ENCODE data around the gene MYL9.
"Not testable (repeated sequence)": the region's sequence is repeated elsewhere in the genome, so short reads cannot be mapped to it uniquely, and the experiment has no call there.

MYL9 gene

DNA sequence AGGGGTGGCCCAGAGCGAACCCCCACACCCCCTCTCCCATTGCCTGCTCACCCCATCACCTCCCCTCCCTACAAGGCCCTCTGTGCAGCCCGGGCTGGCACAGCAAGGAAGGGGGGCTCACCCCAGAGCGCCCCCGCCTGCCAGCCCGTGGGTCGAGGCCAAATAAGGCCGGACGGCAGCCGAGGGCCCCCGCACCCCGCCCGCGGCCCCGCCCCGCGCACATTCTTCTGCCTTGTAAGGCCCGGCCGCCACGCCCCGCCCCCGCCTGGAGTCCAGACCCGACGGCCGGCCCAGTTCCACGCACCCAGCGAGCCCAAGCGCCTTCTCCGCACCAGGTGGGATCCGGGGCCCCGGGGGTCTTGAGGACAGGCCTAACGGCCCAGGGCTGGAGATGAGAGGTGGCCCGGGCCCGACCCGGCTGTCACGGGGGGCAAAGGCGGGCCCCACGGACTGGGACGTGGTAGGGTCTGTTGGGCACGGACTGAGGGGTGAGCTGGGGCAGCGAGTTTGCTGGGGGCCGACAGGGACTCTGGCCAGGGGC lies at the start of gene MYL9:
Gene MYL9, plus strand, starts transcription at position 293 of the 541 bp plus-strand sequence. CDS start 3,366 bp downstream, outside the sequence.
- DNase-seq: peak in 2 of 58 donors; percentile 10 to 11

DNA sequence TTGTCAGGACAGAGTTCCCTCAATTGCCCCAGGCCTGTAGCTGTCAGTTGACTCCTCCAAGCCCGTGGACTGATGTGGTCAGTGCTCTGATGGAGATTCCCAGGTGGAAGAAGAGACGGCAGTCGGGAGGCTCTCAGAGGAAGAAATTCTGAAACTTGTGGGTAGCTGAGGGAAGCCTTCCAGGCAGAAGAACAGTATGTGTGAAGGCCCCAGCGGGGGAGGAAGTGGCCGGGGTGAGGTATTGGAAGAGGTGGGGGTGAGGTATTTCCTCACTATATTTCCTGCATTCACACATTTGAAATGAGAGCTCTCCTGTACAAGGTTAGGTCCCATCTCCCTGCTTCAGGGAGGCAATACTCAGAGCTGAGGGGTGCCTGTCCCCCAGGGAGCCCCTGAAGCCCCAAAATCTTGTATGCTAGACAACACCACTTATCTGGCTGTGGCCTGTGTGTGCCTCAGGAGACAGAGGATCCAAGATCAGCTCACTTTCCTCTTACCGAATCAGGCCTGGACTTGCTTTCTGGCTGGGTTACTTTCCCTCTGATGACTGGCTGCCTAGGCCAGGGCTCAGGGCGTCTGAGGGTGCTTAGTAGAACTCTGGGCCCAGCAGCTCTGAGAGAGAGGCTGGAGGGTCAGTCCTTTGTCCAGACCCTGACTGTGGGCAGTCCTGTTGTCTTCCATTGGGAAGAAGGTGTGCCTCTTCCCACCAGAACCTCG lies 49.3 kb upstream of the MYL9 start:
- no peak for DNase-seq

DNA sequence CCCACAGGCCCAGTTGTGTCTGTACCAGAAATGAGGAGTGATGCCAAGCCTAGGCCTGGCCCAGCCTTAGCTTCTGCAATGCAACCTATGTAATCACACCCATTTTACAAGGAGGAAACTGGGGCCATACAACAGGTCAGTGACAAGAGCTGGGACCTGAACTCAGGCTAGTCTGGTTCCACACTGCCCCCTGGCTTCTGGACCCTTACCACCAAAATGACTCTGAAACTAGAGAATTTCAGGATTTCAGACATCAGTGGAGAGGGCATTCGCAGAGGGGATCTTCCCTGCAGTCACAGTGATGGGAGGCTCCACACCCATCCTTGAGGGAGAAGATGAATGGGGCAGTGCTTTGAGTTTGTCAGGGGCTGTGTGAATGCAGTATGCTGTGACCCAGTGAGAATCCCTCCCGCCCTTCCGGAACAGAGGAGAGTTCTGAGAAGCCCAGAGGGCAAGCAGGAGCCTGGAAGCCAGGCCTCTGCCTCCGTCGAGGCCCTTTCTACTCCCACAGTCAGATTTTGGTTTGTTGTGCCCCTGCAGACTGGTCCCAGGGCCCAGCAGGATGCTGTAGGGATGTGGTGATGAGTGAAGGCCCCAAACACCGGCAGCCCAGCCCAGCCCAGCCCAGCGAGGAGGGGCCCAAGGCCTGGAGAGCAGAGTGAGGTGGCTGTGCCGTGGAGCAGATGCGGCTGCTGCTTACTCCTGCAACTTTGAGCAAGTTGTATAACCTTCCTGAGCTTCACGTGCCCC lies 48.1 kb upstream of the MYL9 start:
- DNase-seq: no peak

DNA sequence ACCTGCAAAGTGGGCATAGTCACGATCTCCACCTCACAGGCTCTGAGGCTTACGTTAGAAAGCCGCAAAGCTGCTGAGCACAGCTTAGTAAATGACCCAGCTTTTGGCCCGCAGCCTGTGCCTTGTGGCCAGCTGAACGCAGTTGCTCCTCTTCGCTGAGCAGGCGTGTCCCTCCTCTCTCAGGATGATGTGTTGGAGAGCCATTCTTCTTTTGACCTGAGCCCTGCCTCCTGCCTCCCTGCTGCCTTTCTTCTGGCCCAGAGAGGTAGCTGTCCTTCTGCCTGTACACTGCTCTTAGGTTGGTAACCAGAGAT lies 47.6 kb upstream of the MYL9 start:
- DNase-seq: peak in 10 of 58 donors; percentile 14 to 38 (median 29)

DNA sequence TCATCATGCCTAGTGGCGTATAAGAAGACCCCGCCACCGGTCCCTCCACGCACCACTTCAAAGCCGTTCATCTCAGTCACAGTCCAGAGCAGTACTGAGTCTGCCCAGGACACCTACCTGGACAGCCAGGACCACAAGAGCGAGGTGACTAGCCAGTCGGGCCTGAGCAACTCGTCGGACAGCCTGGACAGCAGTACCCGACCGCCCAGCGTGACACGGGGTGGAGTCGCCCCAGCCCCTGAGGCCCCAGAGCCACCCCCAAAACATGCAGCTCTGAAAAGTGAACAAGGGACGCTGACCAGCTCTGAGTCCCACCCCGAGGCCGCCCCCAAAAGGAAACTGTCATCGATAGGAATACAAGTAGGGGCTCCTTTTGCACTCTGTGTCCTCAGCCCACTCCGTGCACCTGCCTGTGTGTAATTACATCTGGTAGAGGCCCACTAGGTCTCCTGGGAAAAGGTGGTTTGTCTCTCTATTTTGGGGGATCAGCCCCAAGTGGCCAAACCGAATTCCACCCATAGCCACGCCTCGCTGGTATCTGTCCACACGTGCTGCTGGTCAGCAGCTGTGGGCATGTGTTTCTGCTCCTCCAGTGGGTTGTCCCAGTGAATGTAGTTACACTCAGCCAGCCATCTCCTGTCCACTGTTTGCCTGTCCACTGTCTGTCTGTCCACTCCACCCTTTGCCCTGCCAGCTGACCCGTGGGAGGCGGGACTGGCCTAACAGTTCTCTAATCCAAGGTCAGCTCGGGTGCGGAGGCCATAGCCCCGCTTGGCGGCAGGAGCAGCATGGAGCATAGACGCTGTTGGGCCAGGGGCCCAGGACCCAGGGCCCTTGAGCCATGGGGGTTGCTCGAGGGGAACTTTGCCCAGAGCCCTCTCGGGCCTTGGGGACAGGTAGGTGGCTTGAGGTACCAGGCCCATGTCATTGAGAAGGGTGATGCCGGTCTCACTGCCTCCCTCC lies 44.3 kb upstream of the MYL9 start:
- no peak for DNase-seq

DNA sequence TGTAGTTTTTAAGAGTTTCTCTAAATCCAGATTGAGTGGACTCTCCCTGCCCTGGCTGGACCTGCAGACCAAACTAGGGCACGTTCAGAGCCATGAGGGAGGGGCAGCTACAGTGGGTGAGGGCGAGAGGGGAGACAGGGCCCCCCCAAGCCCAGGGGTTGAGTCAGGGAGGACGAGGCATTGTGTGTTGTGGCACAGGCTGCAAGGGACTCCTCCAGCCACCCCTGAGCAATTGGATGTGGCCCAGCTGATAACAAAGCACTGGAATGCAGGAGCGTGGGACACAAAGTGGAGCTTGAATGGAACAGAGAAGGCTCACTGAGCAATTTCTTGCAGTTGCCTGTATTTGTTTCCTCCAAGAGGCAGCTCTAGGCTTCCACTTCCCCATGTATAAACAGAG lies 43.5 kb upstream of the MYL9 start:
- no peak for DNase-seq

DNA sequence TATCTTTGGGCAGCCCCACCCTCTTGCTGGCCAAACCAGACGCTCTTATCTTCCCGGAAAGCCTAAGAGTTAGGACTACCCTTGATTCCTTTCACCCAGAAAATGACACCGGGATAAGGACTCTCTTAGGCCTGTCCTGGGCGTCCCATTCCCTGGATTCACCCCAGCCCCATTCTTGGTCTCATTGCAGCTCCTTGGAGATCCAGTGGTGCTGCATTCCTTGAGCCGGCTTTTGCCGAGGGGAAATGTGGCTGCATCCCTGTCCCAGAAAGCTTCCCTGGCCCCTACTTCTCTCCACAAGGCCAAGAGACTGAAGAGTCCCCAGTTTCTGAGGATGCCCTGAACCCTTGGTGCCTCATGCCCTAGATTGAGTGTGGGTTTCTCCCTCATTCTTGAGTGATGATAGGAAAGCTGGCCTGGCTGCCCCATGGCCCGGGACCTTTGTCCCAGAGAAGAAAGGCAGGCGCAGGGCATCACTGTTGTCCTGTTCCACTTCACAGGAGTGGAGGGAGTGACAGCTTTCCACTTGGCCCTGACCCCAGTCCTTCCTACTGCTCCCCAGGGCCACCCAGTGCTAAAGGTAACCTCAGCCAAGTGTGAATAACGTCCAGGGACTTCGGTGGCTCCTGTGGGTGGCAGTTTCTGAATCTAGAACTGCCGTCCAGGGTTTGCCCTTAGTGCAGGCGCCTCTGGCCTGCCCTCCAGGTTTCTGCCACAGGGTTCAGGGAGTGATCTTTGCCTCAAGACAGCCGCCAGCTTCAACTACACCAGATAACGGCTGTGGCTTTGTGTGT lies 42.7 kb upstream of the MYL9 start:
- DNase-seq: no peak

DNA sequence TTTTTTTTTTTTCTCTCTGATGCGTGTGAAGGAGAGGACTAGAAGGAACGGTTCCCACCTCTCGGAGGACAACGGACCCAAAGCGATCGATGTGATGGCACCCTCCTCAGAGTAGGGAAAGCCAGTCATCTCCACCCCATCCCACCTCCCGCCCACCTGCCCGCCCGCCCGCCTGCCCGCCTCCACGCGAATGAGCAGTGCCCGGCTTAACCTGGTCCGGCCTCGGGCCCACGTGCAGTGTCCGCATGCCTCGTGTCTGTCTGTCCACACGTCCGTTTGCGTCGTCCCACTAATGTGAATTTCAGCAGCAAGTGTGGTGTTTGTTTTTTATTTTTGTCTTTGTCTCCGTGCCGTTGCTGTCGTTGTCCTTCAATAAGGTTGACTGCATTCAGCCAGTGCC lies 42.1 kb upstream of the MYL9 start:
- DNase-seq: no peak

DNA sequence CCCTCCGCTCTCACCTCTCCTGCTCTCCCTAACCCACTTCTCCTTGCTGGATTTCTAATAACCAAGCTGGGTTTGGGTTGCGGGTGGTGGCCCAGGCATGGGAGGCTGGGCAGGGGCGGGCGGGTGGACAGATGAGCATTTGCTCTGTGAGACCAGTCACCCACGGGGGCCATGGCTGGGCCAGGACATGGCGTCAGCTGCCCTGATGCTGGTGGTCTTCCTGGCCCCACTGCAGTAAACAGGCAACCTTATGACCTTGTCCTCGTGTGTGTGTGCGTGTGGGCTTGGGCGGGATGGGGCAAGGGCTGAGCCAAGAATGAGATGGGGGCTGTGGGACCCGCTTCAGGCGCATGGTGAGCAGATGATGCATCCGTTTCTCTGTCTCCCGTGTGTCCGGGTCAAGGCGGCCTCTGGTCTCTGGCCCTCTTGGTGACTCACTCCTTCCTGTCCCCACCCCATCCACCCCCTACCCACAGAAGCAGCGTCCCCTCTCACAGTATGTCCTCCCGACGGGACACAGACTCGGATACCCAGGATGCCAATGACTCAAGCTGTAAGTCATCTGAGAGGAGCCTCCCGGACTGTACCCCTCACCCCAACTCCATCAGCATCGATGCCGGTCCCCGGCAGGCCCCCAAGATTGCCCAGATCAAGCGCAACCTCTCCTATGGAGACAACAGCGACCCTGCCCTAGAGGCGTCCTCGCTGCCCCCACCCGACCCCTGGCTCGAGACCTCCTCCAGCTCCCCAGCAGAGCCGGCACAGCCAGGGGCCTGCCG lies 41.4 kb upstream of the MYL9 start:
- no peak for DNase-seq

DNA sequence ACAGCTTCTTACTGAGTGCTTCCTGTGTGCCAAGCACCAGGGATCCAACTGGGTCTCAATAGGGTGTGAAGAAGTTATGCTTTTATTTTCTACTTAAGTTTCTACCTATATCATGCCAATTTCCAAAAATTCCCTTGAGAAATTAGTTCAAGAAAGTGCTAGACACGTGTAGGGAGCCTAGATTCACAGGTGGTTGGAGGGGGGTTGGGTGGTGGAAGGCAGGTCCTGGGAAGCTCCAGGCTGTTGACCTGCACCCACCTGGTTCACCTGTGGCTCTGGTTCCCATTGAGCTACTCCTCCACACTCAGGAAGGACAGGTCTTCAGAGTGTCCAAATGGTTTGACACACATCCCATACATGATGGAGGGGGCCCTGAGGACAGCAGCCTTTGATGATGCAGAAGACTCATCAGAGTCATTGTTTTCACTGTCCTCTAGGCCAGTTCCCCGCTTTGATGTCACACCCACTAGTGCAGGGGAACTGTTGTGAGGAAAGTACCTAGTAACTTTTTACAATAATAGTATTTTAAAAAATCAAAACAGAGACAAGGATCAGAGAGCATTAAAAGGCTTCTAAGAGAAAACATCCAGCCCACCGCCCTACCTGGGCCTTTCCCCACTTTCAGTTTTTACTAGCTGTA lies 39.8 kb upstream of the MYL9 start:
- DNase-seq: no peak

DNA sequence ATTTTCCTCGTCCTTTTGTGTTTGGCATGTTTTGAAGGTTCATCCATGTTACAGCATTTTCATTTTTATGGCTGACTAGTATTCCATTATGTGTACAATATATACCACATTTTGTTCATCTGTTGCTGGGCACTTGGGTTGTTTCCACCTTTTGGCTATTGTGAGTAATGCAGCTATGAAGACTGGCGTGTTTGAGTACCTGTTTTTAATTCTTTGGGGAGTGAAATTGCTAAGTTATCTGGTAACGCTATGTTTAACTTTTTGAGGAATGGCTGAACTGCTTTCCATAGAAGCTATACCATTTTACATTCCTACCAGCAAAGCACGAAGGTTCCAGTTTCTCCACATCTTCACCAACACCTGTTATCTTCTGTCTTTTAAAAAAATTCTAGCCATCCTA lies 37.0 kb upstream of the MYL9 start:
- no peak for DNase-seq

DNA sequence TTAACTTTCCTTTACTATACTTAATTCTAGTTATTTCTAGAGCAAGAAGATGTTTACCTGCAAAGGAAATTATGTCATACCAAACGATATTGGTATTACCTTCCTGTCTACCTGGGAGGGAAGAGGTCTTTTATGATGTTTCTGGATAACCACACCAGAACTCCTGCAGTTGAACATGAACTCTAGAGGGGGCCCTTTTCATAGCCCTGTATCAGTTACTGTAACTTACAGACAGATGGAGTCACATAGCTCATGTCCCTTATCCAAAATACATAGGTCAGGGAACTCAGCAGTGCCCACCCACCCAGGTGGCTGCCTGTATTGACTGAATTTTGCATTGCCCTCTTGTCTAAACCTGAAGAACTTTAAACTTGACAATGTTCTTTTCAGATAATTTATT lies 35.1 kb upstream of the MYL9 start:
- DNase-seq: no peak

DNA sequence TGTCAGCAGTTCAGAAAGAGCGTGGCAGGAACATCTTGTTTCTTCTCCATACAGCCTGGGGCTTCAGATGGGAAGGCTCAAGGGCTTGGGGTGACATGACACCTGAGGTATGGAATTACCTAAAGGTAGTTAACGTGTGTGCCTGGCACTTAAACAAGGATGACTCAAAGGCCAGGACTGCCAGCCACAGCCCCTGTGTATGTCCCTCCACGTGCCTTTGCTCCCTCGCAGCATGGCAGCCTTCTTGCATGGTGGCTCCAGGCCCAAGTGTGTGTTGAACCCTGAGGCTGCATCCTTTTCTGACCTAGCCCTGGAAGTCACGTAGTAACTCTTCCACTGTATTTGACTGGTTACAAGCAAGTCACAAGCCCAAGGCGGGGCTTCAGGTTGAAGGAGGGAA lies 33.6 kb upstream of the MYL9 start:
- no peak for DNase-seq

DNA sequence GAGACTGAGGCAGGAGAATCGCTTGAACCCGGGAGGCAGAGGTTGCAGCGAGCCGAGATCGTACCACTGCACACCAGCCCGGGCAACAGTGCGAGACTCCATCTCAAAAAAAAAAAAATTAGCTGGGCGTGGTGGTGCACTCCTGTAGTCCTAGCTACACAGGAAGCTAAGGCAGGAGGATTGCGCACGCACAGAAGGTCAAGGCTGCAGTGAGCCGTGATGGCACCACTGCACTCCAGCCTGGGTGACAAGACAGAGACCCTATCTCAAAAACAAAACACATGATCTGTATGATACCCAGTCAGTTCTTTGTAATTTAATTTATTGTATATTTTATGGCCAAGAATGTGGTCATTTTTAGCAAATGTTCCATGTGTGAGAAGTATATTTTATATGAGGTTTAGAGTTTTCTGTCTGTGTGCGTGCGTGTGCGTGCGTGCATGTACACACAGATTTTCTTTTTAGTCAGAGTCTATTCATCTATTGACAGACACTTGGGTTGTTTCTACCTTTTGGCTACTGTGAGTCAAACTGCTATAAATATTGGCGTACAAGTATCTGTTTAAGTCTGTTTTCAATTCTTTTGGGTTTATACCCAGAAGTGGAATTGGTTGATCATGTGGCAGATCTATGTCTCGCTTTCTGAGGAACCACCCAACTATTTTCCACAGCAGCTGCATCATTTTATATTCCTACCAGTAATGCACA lies 22.2 kb upstream of the MYL9 start:
- no peak for DNase-seq

DNA sequence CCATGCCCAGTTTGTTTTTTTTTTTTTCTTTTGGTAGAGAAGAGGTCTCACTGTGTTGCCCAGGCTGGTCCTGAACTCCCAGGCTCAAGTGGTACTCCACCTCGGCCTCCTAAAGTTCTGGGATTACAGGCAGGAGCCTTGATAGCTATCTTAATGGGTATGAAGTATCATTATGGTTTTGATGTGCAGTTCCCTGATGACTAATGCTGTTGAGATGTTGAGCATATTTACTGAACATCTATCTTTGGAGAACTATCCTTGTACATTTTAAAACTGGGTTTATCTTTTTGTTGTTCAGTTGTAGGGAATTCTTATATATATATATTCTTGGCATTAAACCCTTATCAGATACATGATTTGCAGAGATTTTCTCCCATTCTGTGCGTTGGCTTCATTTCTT lies 21.4 kb upstream of the MYL9 start:
- no peak for DNase-seq

DNA sequence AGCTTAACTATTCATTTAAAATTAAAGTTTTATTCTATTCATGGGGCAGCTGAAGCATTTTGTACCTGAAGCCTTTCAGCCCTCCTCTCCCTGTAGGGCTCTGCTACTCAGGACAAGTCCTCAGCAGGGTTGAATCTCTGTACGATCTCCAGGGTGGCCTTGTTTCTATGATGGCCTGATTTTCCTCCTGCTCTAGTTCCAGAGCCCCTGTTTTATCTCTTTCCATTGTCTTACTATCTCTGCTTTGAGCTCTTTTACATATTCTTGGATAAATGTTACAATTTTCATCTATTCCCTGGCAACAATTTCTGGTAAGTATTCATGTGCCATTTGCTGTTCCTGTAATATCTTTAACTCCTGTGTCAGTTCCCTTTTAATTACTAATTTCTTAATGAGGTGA lies 19.8 kb upstream of the MYL9 start:
- no peak for DNase-seq

DNA sequence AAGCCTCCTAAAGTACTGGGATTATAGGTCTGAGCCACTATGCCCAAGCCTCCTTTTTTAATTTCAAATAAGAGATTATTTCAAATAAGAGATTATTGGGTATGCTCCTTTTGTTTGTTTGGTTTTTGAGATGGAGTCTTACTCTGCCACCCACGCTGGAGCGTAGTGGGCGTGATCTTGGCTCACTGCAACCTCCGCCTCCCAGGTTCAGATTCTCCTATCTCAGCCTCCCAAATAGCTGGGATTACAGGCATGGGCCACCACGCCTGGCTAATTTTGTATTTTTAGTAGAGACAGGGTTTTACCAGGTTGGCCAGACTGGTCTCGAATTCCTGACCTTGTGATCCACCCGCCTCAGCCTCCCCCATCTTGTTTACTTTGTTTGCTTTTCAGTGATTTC lies 18.9 kb upstream of the MYL9 start:
- not testable (repeated sequence) for DNase-seq

DNA sequence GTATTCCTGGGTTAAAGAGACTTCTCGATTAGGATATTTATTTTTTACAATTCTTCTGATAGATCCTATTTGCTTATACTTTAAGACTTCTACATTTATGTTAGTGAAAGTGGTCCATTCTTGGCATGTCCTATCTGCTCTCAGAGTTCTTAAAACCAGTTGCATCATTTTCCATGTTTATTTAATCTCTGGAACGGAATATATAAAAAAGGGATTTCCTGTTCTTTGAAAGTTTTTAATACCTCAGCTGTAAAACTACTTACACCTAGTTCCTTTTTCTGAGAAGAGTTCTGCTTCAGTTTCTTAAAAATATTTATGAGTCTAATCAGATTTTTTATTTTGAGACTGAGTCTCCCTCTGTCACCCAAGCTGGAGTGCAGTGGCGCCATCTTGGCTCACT lies 18.0 kb upstream of the MYL9 start:
- DNase-seq: no peak

All from anterior cingulate cortex (tissue), 58 donors.